HEK293 (cell line): Measurements from ENCODE around the gene CCDC124.

Experiments used
- MEIS1 ChIP-seq: sonication (generic); formaldehyde crosslinking; IDR thresholded peaks from 2 replicates; pipeline ENCODE4 v1.8.1; 2022; ENCODE audit warnings: missing genetic modification reagents, mild to moderate bottlenecking, borderline replicate concordance
- MYNN ChIP-seq: fragments of 450-650 bp; formaldehyde crosslinking; IDR thresholded peaks from 2 replicates; pipeline ENCODE4 v1.5.1; 2016; ENCODE audit warnings: missing biosample characterization, missing genetic modification characterization, borderline replicate concordance
- YY1 ChIP-seq: fragments of 450-650 bp; formaldehyde crosslinking; IDR thresholded peaks from 2 replicates; pipeline ENCODE4 v1.5.1; 2018; ENCODE audit warnings: missing biosample characterization, missing genetic modification characterization
- ZBTB20 ChIP-seq: fragments of 450-650 bp; formaldehyde crosslinking; IDR thresholded peaks from 2 replicates; pipeline ENCODE4 v1.5.1; 2016; ENCODE audit warnings: missing biosample characterization, missing genetic modification characterization
- ZFP37 ChIP-seq: fragments of 450-650 bp; formaldehyde crosslinking; IDR thresholded peaks from 2 replicates; pipeline ENCODE4 v1.5.1; 2016; ENCODE audit warnings: missing biosample characterization, missing genetic modification characterization
- ZNF138 ChIP-seq: fragments of 450-650 bp; formaldehyde crosslinking; IDR thresholded peaks from 2 replicates; pipeline ENCODE4 v1.5.1; 2016; ENCODE audit warnings: missing biosample characterization, missing genetic modification characterization, borderline replicate concordance
- ZNF248 ChIP-seq: fragments of 450-650 bp; formaldehyde crosslinking; IDR thresholded peaks from 2 replicates; pipeline ENCODE4 v1.5.1; 2017; ENCODE audit warnings: missing biosample characterization, missing genetic modification characterization
- ZNF274 ChIP-seq, 2 experiments: fragments of 200-500 bp in 1 of 2; fragments of 450-650 bp in 1 of 2; sonication (Bioruptor generic) in 1 of 2; formaldehyde crosslinking in 1 of 2; IDR thresholded peaks; 2 replicates each; pipeline versions ENCODE4 v1.5.1 to v1.6.1; 2014 to 2016; ENCODE audit warnings: borderline replicate concordance in 1 of 2, inconsistent platforms in 1 of 2, low read length in 1 of 2, missing biosample characterization in 1 of 2, missing genetic modification characterization in 1 of 2
- ZNF776 ChIP-seq: fragments of 450-650 bp; formaldehyde crosslinking; IDR thresholded peaks from 2 replicates; pipeline ENCODE4 v1.5.0; 2017; ENCODE audit warnings: missing biosample characterization, missing genetic modification characterization, borderline replicate concordance
- TF ChIP-seq, protein P1 (sequence below): fragments of 450-650 bp; formaldehyde crosslinking; IDR thresholded peaks from 2 replicates; pipeline ENCODE4 v1.5.1; 2016; ENCODE audit warnings: missing biosample characterization, missing genetic modification characterization
- TF ChIP-seq, protein P2 (sequence below): fragments of 450-650 bp; formaldehyde crosslinking; conservative IDR thresholded peaks from 2 replicates; pipeline ENCODE4 v1.5.1; 2016; ENCODE audit warnings: low read depth, missing biosample characterization, missing genetic modification characterization
- TF ChIP-seq, protein P3 (sequence below): fragments of 450-650 bp; formaldehyde crosslinking; IDR thresholded peaks from 2 replicates; pipeline ENCODE4 v1.5.1; 2016; ENCODE audit warnings: missing biosample characterization, missing genetic modification characterization
- TF ChIP-seq, protein P4 (sequence below): fragments of 450-650 bp; formaldehyde crosslinking; IDR thresholded peaks from 2 replicates; pipeline ENCODE4 v1.5.1; 2016; ENCODE audit warnings: missing biosample characterization, missing genetic modification characterization

DNA sequence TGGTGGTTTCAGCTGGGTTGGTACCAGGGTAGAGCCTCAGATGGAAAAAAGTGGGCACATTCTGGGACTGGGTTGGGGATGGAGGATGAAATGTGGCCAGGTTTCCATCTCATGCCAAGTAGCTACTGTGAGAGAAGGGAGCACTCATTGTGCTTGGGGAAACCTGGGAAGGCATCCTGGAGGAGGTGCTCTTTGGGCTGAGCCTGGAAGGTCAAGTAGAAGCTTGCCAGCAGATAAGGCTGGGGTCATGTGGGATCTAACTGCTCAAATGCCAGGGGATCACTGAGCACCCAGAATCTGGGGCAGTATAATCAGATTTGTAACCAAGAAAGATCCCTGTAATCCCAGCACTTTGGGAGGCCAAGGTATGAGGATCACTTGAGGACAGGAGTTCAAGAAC is 25.1 kb downstream of the CCDC124 start:
- TF ChIP-seq, protein P1, sequence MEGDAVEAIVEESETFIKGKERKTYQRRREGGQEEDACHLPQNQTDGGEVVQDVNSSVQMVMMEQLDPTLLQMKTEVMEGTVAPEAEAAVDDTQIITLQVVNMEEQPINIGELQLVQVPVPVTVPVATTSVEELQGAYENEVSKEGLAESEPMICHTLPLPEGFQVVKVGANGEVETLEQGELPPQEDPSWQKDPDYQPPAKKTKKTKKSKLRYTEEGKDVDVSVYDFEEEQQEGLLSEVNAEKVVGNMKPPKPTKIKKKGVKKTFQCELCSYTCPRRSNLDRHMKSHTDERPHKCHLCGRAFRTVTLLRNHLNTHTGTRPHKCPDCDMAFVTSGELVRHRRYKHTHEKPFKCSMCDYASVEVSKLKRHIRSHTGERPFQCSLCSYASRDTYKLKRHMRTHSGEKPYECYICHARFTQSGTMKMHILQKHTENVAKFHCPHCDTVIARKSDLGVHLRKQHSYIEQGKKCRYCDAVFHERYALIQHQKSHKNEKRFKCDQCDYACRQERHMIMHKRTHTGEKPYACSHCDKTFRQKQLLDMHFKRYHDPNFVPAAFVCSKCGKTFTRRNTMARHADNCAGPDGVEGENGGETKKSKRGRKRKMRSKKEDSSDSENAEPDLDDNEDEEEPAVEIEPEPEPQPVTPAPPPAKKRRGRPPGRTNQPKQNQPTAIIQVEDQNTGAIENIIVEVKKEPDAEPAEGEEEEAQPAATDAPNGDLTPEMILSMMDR (tag by site-specific recombination): no peak
- no peak for TF ChIP-seq ZNF776 (tag by site-specific recombination)
- TF ChIP-seq, protein P2, sequence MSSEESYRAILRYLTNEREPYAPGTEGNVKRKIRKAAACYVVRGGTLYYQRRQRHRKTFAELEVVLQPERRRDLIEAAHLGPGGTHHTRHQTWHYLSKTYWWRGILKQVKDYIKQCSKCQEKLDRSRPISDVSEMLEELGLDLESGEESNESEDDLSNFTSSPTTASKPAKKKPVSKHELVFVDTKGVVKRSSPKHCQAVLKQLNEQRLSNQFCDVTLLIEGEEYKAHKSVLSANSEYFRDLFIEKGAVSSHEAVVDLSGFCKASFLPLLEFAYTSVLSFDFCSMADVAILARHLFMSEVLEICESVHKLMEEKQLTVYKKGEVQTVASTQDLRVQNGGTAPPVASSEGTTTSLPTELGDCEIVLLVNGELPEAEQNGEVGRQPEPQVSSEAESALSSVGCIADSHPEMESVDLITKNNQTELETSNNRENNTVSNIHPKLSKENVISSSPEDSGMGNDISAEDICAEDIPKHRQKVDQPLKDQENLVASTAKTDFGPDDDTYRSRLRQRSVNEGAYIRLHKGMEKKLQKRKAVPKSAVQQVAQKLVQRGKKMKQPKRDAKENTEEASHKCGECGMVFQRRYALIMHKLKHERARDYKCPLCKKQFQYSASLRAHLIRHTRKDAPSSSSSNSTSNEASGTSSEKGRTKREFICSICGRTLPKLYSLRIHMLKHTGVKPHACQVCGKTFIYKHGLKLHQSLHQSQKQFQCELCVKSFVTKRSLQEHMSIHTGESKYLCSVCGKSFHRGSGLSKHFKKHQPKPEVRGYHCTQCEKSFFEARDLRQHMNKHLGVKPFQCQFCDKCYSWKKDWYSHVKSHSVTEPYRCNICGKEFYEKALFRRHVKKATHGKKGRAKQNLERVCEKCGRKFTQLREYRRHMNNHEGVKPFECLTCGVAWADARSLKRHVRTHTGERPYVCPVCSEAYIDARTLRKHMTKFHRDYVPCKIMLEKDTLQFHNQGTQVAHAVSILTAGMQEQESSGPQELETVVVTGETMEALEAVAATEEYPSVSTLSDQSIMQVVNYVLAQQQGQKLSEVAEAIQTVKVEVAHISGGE (tag by site-specific recombination): no peak
- TF ChIP-seq, protein P3, sequence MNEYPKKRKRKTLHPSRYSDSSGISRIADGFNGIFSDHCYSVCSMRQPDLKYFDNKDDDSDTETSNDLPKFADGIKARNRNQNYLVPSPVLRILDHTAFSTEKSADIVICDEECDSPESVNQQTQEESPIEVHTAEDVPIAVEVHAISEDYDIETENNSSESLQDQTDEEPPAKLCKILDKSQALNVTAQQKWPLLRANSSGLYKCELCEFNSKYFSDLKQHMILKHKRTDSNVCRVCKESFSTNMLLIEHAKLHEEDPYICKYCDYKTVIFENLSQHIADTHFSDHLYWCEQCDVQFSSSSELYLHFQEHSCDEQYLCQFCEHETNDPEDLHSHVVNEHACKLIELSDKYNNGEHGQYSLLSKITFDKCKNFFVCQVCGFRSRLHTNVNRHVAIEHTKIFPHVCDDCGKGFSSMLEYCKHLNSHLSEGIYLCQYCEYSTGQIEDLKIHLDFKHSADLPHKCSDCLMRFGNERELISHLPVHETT (tag by site-specific recombination): no peak
- no peak for TF ChIP-seq ZNF274 (IDR thresholded peaks at IDR 0.05; ENCODE audit: low read length)
- TF ChIP-seq ZNF274 (tag by site-specific recombination; IDR thresholded peaks at IDR 0.05; ENCODE audit: borderline replicate concordance): no peak
- TF ChIP-seq ZBTB20 (tag by site-specific recombination): no peak
- TF ChIP-seq, protein P4, sequence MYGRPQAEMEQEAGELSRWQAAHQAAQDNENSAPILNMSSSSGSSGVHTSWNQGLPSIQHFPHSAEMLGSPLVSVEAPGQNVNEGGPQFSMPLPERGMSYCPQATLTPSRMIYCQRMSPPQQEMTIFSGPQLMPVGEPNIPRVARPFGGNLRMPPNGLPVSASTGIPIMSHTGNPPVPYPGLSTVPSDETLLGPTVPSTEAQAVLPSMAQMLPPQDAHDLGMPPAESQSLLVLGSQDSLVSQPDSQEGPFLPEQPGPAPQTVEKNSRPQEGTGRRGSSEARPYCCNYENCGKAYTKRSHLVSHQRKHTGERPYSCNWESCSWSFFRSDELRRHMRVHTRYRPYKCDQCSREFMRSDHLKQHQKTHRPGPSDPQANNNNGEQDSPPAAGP (tag by site-specific recombination): no peak
- no peak for TF ChIP-seq MEIS1 (CRISPR knock-in tag)
- no peak for TF ChIP-seq ZNF138 (tag by site-specific recombination)
- TF ChIP-seq ZFP37 (tag by site-specific recombination): no peak
- TF ChIP-seq MYNN (tag by site-specific recombination): no peak
- no peak for TF ChIP-seq YY1 (tag by site-specific recombination)
- no peak for TF ChIP-seq ZNF248 (tag by site-specific recombination)
